GM18907 (cell line): ENCODE results near the gene BEST4.
"Not testable (repeated sequence)": the region's sequence is repeated elsewhere in the genome, so short reads cannot be mapped to it uniquely, and the experiment has no call there.

ENCODE experiments used
- ATAC-seq: cut with Tn5 transposase; IDR thresholded peaks from one replicate; pipeline ENCODE4 v1.9.1; 2021; ENCODE audit warnings: mild to moderate bottlenecking, moderate library complexity; ENCODE audit not compliant: unreplicated experiment

Gene BEST4

DNA sequence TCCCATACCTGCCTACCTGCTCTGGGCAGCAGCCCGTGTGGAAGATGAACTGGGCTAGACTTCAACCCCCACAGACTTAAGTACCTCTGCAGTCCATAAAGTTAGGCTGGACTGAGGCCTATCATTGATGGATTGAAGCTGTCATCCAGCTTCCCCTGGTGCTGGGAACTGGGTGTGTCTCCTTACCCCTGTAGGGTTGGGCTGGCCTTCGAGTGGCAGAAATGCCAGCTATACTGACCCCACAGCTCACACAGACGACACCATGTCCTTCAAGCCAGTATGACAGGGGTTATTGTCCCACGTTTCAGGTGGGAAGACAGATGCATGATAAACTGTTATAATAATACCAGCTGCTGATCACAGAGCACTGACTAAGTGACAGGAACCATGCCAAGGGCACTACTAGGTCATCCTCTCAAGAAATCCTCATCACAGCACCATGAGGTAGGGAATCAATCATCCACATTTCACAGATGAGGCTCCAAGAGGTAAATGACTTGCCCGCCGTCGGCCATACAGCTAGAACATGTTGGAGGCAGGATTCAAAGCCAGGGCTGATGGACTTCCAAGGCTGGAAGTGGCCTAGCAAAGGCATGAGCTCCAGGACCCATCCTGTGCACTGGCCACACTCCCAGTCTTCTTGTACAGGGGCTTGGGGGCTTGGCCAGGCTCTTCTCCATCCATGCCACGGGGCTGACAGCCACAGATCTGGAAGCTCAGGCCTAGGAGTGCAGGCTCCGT is at the start of gene BEST4:
TSS of gene BEST4 (minus strand) at position 51 of the 741 bp plus-strand sequence. CDS start 465 bp downstream, outside the sequence.
- ATAC-seq: no peak

DNA sequence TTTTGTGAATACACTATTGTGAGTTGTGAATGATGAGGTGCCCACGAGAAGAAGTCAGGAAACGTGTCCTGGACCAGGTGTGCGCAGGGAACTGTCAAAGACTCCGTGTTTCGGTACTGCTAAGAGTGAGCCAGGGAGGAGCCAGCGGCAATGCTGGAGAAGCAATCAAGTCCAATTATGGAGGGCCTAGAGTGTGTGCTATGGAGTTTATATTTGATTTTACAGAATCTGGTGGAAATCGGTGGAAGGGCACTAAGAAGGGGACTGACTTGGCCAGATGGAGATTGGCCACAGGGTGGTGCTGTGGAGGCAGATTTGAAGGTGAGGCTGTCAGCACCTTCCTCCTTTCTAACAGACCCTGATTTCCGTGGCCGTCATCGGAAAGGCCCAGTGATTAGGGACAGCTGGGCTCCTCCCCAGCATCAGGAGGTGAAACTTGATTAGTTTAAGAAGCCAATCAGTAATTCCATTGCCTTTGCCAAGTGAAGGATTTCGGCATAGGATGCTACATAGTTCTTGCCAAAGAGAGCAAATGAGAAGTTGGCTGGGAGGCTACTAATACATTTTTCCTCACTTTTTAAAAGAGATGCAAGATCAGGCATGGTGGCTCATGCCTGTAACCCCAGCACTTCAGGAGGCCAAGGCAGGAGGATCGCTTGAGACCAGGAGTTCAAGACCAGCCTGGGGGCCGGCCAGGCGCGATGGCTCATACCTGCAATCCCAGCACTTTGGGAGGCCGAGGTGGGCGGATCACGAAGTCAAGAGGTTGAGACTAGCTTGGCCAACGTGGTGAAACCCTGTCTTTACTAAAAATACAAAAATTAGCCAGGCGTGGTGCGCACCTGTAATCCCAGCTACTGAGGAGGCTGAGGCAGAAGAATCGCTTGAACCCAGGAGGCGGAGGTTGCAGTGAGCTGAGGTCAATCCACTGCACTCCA is 48.0 kb upstream of the BEST4 start:
- ATAC-seq: peak; percentile 74

DNA sequence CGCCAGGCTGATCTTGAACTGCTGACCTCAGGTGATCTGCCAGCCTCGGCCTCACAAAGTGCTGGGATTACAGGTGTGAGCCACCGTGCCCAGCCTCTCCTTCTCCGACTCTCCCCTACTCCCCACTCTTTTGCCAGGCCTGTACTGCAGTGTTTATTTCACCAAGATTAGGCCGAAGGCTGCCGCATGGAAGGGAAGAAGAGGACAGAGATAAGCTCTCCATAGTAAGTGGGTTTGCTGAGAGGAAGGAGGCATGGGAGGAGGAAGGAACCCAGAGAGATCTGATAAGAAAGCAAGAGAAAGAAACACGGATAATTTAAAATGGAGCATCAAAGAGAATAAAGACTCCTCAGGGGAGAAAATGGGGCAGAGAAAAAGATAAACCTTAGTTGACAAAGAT is 46.4 kb upstream of the BEST4 start:
- ATAC-seq: no peak

DNA sequence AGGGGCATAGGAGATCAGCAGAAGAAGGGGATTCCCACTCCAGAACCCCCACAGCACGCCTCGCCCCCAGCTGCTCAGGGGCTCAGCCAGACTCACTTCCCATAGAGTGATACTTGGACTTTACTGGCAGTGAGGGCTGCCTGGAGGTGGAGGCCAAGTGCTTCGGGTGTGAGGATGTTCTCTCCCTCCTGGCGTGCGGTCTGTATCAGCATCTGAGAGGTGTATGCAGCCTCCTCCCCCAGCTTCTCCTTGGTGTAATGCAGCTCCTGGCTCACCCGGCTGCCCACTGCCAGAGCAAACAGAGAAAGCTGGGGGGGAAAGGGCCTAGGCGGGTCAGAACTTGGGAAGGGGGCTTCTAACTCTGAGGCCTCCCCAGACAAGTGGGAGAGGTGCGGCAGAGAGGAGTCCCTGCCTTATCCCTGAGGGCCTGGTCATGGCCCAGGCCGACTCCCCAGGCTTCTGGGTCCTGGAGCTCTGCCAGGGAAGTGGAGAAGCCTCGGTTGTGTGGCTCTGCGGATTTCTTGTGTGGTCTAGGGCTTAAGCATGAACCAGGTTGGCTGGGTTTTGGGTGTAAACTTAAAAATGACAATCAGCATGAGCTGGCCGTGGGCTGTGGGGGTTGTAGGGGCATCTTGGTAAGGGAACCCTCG is 44.2 kb upstream of the BEST4 start:
- ATAC-seq: no peak

DNA sequence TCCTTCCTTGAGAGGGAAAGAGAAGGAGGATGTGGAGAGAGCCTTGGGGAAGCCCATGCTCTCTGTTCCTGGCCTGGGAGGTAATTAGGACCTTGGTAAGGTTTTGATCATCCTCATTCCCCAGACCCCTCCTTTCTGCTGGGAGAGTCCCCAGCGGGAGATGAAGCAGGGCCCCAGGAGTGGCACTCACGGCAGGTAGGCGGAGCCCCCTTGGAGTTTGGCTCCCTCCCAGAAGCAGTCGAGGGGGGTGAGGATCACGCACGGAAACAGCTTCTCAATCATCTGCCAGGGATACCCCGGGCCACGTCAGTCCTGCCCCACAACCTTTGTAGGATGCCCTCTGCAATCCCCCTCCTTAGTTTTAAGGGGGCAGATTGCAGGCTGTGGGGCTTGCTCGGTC is 43.5 kb upstream of the BEST4 start:
- ATAC-seq: no peak

DNA sequence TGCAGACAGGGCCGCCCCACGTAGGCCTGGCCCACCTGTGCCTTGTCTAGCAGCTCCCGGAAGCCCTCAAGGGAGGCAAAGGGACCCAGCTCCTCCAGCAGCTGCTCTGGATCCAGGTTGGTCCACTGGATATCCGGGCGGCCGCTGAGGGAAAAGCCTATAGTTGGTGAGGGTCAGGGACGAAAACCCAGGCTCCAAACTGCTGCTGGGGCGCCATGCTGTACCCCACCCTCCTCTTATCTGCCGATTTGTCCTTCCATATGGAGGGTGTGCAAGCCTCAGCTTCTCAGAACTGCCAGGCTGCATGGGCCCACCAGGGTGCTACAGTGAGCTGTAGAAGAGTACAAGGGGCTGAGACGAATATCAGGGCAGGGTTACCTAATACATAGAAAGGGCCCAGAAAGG is 42.9 kb upstream of the BEST4 start:
- no peak for ATAC-seq

DNA sequence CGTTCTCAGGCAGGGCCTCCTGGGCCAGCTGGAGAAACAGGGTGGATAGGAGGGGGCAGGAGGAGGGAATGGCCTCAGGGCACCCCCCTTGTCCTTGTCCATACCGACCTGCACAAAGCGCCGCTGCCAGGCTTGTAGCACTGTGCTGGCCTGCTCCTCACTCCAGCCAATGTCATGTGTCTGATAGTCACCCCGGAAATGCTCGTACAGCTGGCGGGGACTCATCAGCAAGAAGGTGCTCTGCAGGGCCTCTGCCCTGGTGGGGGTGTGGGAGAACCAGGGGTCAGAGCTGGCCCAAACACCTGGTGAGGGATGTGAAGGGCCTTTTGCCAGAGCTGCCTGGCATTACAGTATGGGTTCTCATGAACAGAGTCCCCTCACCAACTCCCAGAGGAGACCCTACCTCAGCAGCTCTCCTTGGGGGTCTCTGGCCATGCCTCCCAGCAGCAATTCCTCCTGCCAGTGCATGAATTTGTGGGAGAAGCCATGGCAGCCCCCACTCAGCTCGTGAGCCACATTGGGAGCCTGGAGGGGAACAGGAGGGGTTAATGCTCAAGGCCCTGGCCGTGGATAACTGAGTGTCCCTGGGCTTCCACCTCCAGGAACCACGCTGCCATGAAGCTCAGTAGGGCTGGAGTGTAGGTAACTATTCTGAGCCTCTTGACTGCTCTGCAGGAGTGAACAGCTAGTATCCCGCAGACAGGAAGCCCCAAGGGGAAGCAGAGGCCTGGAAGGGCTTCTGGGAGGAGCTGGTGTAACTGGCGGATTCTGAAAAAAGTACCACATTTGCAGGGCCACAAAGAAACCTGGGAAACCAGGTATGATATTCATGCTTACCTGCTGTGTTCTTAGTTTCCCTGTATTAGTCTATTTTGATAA is 41.8 kb upstream of the BEST4 start:
- no peak for ATAC-seq

DNA sequence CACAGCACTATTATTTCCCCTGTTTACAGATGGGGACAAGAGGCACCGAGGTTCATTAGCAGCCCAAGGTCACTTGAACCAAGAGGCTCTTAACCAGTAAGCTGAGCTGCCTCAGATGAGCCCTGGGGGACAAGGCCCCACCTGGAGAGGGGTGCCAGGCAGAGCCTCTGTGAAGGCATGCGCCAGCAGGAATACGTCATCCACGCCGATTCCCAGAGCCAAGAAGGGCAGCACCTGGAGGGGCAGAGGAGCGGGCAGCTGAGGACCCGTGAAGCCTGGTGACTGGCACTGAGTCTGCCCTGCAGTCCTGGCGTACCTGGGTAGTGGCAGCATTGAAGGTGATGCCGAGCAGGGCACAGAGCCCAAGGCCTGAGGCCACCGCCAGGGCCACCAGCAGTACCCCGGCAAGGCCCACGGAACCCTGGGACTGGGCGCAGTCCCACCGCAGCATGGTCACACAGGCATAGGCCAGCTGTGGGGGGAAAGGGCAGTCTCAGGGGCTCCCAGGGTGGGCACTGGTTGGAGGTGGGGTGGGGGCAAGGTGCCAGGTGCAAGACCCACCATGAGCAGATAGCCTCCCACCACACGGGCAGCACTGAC is 41.0 kb upstream of the BEST4 start:
- ATAC-seq: no peak

DNA sequence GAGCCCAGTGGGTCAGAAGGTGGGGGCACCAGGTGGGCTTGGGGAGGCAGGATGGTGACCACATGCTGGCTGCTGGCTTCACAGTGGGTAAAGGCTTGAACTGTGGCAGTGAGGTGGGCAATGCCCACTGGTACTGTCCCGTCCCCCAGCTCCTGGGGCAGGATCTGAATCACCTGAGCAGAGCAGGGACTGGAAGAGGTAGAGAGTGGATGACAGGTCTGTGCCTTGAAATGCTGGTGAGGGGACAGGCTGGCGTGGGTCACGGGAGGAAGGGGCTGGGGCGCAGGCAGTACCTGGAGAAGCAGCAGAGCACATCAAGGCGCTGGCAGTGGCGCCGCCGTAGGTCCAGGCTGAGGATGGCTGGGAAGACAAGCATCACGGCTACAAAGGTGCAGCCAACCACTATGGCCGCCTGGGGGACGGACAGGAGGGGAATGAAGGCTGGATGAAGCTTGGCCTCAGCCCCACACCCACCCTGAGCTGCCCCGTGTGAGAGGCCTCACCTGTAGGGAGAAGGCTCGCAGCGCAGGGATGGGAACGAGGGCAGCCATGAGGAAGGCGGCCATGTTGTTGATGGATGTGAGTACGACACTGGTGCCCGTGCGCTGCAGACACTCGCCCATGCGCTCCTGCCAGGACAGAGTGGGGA is 40.2 kb upstream of the BEST4 start:
- ATAC-seq: no peak

DNA sequence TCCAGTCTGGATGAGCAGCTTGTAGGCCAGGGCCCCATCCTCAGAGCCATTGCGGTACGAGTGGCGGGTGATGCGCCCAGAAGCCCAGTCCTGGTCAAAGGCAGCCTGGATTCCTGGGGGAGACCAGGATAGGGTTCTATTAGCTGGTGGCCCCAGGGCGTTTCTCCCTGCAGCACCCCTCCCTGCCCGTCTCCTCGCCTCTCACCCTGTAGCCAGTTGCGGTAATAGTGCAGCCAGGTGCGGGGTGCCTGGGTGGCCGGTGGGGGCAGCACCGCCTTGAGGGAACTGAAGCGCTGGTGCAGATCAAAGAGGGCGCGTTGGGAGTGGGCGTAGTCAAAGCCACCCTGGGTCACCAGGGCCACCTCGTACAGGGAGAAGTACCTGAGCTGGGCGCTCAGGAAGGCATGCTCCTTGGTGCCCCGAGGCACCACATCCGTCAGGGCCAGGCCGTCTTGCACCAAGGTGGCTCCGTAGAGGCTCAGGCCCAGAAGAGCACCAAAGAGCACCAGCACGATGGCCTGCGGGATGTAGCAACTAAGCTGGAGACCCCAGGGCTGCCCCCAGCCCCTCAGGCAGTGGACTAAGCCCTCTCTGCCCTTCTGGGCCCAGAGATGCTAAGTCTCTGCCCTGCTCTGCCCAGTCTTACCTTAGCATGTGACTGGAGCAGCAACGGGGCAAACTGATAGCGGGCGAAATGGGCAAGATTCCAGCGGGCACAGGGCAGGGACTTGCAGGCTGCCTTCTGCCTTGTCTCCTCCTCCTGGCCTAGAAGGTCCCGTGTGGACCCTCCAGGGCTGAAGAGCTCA is 39.4 kb upstream of the BEST4 start:
- ATAC-seq: no peak

DNA sequence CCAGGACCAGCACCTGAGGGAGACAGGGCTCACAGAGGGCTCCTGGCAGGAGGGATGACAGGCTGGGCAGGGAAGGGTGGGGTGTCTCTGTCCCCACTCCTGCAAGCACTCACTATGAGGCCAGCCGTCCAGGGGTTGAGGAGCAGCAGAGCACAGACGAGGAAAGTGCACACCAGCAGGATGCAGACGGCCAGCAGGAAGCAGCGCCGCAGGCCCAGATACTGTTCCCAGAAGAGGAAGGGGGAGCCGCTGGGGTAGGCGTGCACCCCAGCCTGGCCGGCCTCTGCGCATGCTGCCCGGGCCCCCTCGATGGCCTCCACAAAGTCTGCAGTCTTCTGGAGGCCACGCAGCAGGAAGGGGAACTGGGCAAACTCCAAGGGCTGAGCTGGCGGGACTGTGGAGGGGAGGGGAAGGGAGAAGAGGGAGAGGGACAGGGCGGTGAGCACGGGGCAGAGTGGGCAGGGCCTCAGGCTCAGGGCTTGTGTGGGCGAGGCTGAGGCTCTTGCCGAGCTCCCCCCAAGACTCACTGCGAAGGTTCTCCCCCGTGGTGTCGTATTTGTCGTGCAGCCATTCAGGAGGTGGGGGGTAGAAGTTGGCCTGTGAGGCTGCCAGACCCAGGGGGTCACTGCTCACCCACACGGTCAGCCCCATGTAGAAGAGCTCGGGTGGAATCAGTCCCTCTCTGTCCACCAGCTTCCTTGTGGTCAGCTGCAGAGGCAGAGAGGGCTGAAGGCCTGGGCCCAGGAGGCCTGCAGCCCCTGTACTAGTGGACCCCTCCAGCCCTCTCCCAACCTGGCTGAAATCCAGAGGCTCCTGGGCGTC is 38.6 kb upstream of the BEST4 start:
- ATAC-seq: no peak

DNA sequence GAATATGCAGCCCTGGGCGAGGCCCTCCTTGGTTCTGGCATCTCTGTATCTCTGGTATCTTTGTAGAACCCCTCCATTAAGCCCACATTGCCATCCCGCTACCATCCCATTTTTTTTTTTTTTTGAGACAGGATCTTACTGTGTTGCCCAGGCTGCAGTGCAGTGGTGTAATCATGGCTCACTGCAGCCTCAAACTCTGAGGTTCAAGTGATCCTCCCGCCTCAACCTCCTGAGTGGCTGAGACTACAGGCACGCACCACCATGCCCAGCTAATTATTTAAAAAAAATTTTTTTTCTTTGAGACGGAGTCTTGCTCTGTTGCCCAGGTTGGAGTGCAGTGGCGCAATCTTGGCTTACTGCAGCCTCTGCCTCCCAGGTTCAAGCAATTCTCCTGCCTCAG is 36.4 kb upstream of the BEST4 start:
- ATAC-seq: not testable (repeated sequence)

DNA sequence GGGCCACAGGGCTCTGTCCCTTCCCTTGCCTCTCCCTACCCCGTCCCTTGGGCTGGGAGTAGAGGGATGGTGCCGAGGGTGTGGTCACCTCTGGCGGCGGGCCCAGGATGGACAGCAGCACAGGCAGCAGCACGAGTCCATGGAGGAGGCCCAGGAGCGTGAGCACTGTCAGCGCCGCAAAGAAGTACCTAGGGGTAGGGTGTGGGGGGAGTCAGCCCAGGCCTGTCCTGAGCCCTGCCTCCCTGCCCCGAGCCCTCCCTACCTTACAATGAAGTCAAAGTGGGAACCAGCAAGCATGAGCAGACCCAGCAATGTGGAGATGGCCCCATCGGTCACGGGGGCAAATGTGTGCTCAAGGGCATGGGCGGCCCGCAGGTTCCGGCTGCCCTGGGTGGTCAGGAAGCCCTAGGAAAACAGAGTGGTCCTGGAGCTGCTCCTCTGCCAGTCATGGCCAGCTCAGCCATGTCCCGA is 35.0 kb upstream of the BEST4 start:
- no peak for ATAC-seq

DNA sequence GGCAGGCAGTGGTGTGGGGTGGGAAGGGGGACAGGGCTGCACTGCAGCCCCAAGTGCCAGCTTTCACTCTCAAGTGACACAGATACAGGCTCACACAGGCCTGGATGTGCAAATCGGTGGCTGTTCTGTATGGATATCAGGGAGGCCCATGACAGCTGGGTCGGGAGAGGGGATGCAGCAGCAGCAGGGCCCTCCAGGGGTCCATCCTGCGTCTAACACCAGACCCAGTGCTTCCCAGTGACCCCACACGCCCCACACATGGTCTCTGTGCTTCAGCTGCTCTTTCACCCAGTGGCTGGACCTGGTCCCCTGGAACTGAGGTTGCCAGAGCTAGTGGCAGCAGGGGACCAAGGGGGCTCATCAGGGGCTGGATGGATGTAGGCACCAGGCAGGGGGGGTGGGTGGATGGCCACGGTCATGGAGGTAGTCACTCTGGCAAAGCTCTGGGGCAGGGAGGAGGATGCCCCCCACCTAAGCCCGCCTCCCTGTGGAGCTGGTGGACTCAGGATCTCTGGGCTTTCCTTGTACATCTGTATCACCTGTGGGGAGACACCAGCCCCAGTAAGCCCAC is 34.2 kb upstream of the BEST4 start:
- ATAC-seq: no peak

DNA sequence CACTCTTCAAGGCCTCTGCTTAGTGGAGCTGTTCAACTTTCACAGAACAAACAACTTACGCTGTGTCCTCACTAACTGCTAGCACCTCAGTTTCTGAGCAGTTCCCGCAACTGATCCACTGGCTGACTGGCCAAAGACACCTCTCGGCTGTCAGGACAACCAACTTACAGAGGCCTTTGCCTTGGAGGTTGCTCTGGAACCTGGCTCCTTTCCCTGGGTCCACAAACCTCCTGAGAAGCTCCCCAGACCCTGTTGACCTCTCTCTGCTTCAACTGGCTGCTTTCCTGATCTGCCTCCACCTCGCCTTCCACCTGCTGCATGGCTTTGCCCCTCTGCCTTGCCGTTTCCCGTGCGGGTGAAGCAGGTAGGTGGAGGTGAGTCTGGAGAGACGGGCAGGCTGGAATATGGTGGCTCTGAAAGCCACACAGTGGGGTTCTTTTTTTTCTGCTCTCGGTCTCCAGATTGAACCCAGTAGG is 33.3 kb upstream of the BEST4 start:
- no peak for ATAC-seq

DNA sequence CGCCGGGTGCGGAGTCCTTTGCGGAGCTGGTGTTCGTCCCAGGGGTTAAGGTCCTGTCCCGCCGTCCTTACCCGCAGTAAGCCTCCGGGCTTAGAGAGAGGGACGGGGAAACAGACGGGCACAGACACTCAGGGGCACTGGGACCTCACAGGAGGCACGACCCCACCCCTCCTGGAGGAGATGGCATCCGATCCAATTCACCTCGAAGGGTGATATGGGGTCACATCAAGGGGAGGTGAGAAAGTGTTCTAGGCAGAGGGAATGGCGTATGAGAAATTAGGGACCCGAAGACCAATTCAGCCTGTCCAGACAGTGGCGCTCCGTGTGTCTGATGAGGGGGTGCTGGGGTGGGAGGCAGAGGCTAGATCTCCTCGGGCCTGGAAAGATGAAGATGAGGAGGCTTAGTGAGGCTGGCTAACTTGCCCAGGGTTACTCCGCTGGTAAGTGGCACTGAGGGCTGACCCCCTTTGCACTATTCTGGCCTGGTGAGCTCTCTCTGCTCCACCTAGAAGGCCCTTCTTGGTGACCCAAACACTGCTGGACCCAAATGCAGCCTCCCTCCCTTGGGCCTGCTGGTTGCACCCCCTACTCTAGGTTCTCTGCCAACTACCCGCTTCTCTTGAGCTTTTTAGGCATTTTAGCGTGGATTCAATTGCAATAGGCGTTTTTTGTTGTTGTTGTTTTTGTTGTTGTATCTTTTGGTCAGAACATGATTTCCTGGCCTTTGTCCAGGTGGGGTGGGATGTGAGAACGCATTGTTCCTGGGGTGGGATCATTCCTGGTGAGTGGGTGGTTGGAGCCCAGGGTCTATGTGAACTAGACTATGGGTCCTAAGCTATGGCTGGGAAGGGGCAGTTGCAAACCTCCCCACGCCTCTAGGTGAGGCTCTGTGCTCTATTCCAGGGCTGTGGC is 32.6 kb upstream of the BEST4 start:
- no peak for ATAC-seq
